H9 (cell line): ENCODE measurements around the gene PRCD. TPM values are rescaled to one million over a fixed set of nuclear protein-coding genes. Genes with fewer than 3 reads are reported as not detected.

ENCODE experiments used
- DNase-seq: peaks from one replicate; pipeline ENCODE4 v3.0.0-alpha.2; 2017
- H2AFZ ChIP-seq: one replicate; pipeline ENCODE4 v1.6.1; 2013; ENCODE audit warnings: mild to moderate bottlenecking, low read length, control low read depth, moderate library complexity
- H2AK5ac ChIP-seq: 2 replicates; pipeline ENCODE4 v1.6.1; 2013; ENCODE audit warnings: low read length, control low read depth, mixed read lengths; ENCODE audit not compliant: insufficient read length
- H2BK120ac ChIP-seq: one replicate; pipeline ENCODE4 v1.6.1; 2013; ENCODE audit warnings: low read depth, mild to moderate bottlenecking, low read length, control low read depth, inconsistent platforms; ENCODE audit not compliant: poor library complexity, severe bottlenecking
- H2BK12ac ChIP-seq: 2 replicates; pipeline ENCODE4 v1.6.1; 2013; ENCODE audit warnings: low read length, control low read depth, mixed read lengths, low read depth; ENCODE audit not compliant: insufficient read length
- H2BK15ac ChIP-seq: 2 replicates; pipeline ENCODE4 v1.6.1; 2013; ENCODE audit warnings: low read depth, low read length, control low read depth
- H2BK20ac ChIP-seq: one replicate; pipeline ENCODE4 v1.6.1; 2013; ENCODE audit warnings: low read depth, mild to moderate bottlenecking, low read length, control low read depth, inconsistent platforms; ENCODE audit not compliant: poor library complexity, severe bottlenecking
- H2BK5ac ChIP-seq: 2 replicates; pipeline ENCODE4 v1.6.1; 2013; ENCODE audit warnings: low read length, control low read depth, mixed read lengths; ENCODE audit not compliant: insufficient read length
- H3K14ac ChIP-seq: 2 replicates; pipeline ENCODE4 v1.6.1; 2013; ENCODE audit warnings: low read length, control low read depth; ENCODE audit not compliant: insufficient read depth
- H3K18ac ChIP-seq: 2 replicates; pipeline ENCODE4 v1.6.1; 2013; ENCODE audit warnings: low read depth, mild to moderate bottlenecking, mixed read lengths, low read length, control low read depth; ENCODE audit not compliant: insufficient read length
- H3K23ac ChIP-seq: 2 replicates; pipeline ENCODE4 v1.6.1; 2013; ENCODE audit warnings: low read length, control low read depth, mixed read lengths, low read depth; ENCODE audit not compliant: insufficient read length
- H3K23me2 ChIP-seq: 2 replicates; pipeline ENCODE4 v1.6.1; 2013; ENCODE audit warnings: low read depth, mild to moderate bottlenecking, mixed read lengths, low read length, control low read depth; ENCODE audit not compliant: insufficient read length, poor library complexity, severe bottlenecking
- H3K27ac ChIP-seq: 2 replicates; pipeline ENCODE4 v1.5.1; 2013; ENCODE audit warnings: low read length, control low read depth, mixed read lengths, low read depth; ENCODE audit not compliant: insufficient read length
- H3K27me3 ChIP-seq: 2 replicates; pipeline ENCODE4 v1.6.1; 2013; ENCODE audit warnings: low read length, control low read depth, inconsistent platforms; ENCODE audit not compliant: insufficient read depth
- H3K4ac ChIP-seq: 2 replicates; pipeline ENCODE4 v1.6.1; 2013; ENCODE audit warnings: low read depth, mild to moderate bottlenecking, control low read depth, inconsistent platforms, low read length, moderate library complexity
- H3K4me1 ChIP-seq: 2 replicates; pipeline ENCODE4 v1.6.1; 2013; ENCODE audit warnings: low read length, control low read depth, inconsistent platforms; ENCODE audit not compliant: insufficient read depth
- H3K4me2 ChIP-seq: 2 replicates; pipeline ENCODE4 v1.6.1; 2013; ENCODE audit warnings: low read length, control low read depth, mixed read lengths; ENCODE audit not compliant: insufficient read length, insufficient read depth
- H3K56ac ChIP-seq: 2 replicates; pipeline ENCODE4 v1.6.1; 2013; ENCODE audit warnings: low read depth, mild to moderate bottlenecking, mixed read lengths, low read length, control low read depth; ENCODE audit not compliant: insufficient read length
- H3K79me1 ChIP-seq: 2 replicates; pipeline ENCODE4 v1.6.1; 2013; ENCODE audit warnings: low read depth, mild to moderate bottlenecking, moderate library complexity, low read length, control low read depth, inconsistent platforms; ENCODE audit not compliant: insufficient read depth, poor library complexity, severe bottlenecking
- H3K79me2 ChIP-seq: 2 replicates; pipeline ENCODE4 v1.6.1; 2013; ENCODE audit warnings: low read length, control low read depth, inconsistent platforms; ENCODE audit not compliant: insufficient read depth
- H3K9ac ChIP-seq: 2 replicates; pipeline ENCODE4 v1.6.1; 2013; ENCODE audit warnings: low read length, control low read depth, mixed read lengths; ENCODE audit not compliant: insufficient read length; ENCODE audit errors: extremely low read depth
- H3K9me3 ChIP-seq: one replicate; pipeline ENCODE4 v1.6.1; 2013; ENCODE audit warnings: low read depth, low read length, inconsistent platforms; ENCODE audit not compliant: control insufficient read depth
- H3T11ph ChIP-seq: one replicate; pipeline ENCODE4 v1.6.1; 2013; ENCODE audit warnings: mild to moderate bottlenecking, low read length, control low read depth, inconsistent platforms
- H4K20me1 ChIP-seq: one replicate; pipeline ENCODE4 v1.6.1; 2013; ENCODE audit not compliant: control insufficient read depth, insufficient read length, insufficient read depth
- H4K5ac ChIP-seq: 2 replicates; pipeline ENCODE4 v1.6.1; 2013; ENCODE audit warnings: low read depth, mild to moderate bottlenecking, mixed read lengths, low read length, control low read depth; ENCODE audit not compliant: insufficient read length
- H4K8ac ChIP-seq: replicated peaks from 2 replicates; pipeline ENCODE4 v1.6.1; 2013; ENCODE audit warnings: low read length, control low read depth, mixed read lengths, low read depth; ENCODE audit not compliant: insufficient read length
- H4K91ac ChIP-seq: 2 replicates; pipeline ENCODE4 v1.6.1; 2013; ENCODE audit warnings: low read depth, mild to moderate bottlenecking, moderate library complexity, mixed read lengths, low read length, control low read depth; ENCODE audit not compliant: insufficient read length
- H3K27ac Mint-ChIP-seq, 3 experiments: 2 replicates in 2 of 3; 3 replicates in 1 of 3; pipeline ENCODE4 v1.8.0; 2020 to 2021; ENCODE audit warnings: mixed read lengths in 3 of 3, mild to moderate bottlenecking in 1 of 3, moderate library complexity in 1 of 3
- H3K27me3 Mint-ChIP-seq: 2 replicates; pipeline ENCODE4 v1.8.0; 2021; ENCODE audit warnings: low read depth, mild to moderate bottlenecking, moderate library complexity, mixed read lengths
- H3K36me3 Mint-ChIP-seq, 3 experiments: 2 replicates in 2 of 3; 3 replicates in 1 of 3; pipeline ENCODE4 v1.8.0; 2020 to 2021; ENCODE audit warnings: low read depth in 3 of 3, mixed read lengths in 3 of 3; ENCODE audit not compliant: insufficient read depth in 1 of 3
- H3K4me1 Mint-ChIP-seq, 2 experiments: 2 replicates each; pipeline ENCODE4 v1.8.0; 2020; ENCODE audit warnings: mixed read lengths in 2 of 2
- H3K4me3 Mint-ChIP-seq, 2 experiments: 2 replicates in 1 of 2; 3 replicates in 1 of 2; pipeline ENCODE4 v1.8.0; 2020 to 2021; ENCODE audit warnings: mild to moderate bottlenecking in 2 of 2, mixed read lengths in 2 of 2, moderate library complexity in 1 of 2
- H3K9me3 Mint-ChIP-seq, 2 experiments: 2 replicates in 1 of 2; 3 replicates in 1 of 2; pipeline ENCODE4 v1.8.0; 2020; ENCODE audit warnings: mild to moderate bottlenecking in 2 of 2, mixed read lengths in 2 of 2, moderate library complexity in 1 of 2
- CTCF ChIP-seq: fragments of 200-600 bp; sonication (generic); conservative IDR thresholded peaks from 3 replicates; pipeline ENCODE4 v1.8.0; 2021; ENCODE audit warnings: antibody characterized with exemption, mild to moderate bottlenecking
- WGBS: extraction: QIAGEN DNeasy Blood & Tissue Kit; methylation state at CpG from one replicate; pipeline ENCODE4 v1.1.7; 2013; ENCODE audit warnings: missing lambda C conversion rate, low lambda C conversion rate, mixed read lengths; ENCODE audit not compliant: insufficient read length; ENCODE audit errors: extremely low coverage; 5-methylcytosine and 5-hydroxymethylcytosine counted together
- total RNA-seq: library from RNA; stranded (reverse); gene quantifications from 2 replicates; pipeline ENCODE4 v1.2.1, GENCODE V29; 2021

PRCD gene
- total RNA-seq, 1 experiment from 2014 or later: 0.46 TPM

DNA sequence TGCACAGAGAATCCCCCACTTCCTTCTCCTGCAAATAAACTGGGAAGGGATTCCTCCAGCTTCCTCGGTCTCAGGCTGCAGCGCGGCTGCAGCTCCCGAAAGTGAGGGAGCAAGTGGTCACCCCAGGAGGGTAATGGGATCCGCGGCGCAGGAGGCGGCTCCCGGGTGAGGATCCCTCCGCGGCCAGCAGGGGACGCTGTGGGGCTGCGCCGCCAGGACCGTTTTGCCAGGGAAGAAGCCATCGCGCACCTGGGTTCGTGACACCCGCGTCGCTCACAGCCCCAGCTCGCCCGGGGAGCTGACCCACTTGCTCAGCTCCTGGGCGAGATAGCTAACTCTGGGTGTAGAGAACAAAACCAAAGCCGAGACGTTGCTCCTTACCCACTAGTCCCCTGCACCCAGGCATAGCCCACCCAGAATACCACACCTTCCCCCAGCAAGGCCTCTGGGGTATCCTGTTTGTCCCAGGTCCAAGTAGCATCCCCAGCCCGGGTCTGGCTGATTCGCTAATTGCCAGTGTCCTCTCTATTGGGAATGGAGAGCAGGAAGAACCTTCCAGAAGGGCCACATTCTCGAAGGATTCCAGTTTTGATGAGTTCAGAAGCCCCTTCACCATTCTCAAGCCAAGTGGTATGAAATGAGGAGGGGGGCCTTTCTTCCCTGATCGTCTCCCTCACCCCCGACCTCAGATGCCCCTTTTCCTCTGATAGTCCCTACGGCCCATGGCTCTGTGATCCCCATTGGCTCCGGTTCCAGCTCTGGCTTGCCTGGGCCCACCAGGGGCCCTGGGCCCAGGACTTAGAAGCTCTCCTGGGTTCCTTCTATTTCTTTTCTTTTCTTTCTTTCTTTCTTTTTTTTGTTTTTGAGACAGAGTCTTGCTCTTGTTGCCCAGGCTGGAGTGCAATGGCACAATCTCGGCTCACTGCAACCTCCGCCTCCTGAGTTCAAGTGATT, 16.5 kb upstream of the PRCD start:
- no peak overlapping the region for H3K56ac ChIP-seq
- H4K8ac ChIP-seq: no peak overlapping the region
- H2BK12ac ChIP-seq: no peak overlapping the region
- H3K9ac ChIP-seq: no peak overlapping the region
- Mint-ChIP-seq H3K36me3 (no peaks in the 10 kb centered on the region), H3K4me3 (no peak overlapping the region), H3K4me1 (peaks cover 12 to 32% of the 10 kb centered on the region in 2 experiments), H3K9me3 (no peaks in the 10 kb centered on the region; a peak in 1 of 5 replicates), H3K27me3 (peaks cover 36% of the 10 kb centered on the region), H3K27ac (no peak overlapping the region)
- no peak overlapping the region for H3K14ac ChIP-seq
- H2BK120ac ChIP-seq: no peak overlapping the region
- peak; percentile 94 for DNase-seq
- H2BK20ac ChIP-seq: no peak overlapping the region
- H3K27me3 ChIP-seq: no peaks in the 10 kb centered on the region
- H3K23ac ChIP-seq: no peak overlapping the region
- WGBS: no CpG with 5 or more reads among the region's 35 CpGs
- H4K91ac ChIP-seq: no peak overlapping the region
- H3K9me3 ChIP-seq: no peaks in the 10 kb centered on the region
- peak; percentile 100 for TF ChIP-seq CTCF
- H2BK5ac ChIP-seq: no peak overlapping the region
- no peak overlapping the region for H2AFZ ChIP-seq
- H3K4me2 ChIP-seq: no peak overlapping the region
- H4K5ac ChIP-seq: no peak overlapping the region
- no peak overlapping the region for H2AK5ac ChIP-seq
- no peak overlapping the region for H3K27ac ChIP-seq
- no peaks in the 10 kb centered on the region for H3K23me2 ChIP-seq
- no peak overlapping the region for H3K4ac ChIP-seq
- no peak overlapping the region for H3T11ph ChIP-seq
- no peak overlapping the region for H3K18ac ChIP-seq
- no peaks in the 10 kb centered on the region; the same call in 1 of the 2 replicates for H3K79me2 ChIP-seq
- no peak overlapping the region for H2BK15ac ChIP-seq
- H3K4me1 ChIP-seq: no peaks in the 10 kb centered on the region
- H3K79me1 ChIP-seq: no peaks in the 10 kb centered on the region
- peaks cover 3% of the 10 kb centered on the region for H4K20me1 ChIP-seq
